B cell (primary cell): ENCODE data around the gene OR10G4. TPM values are rescaled to one million over a fixed set of nuclear protein-coding genes. Genes with fewer than 3 reads are reported as not detected.

Experiments used
- ATAC-seq: fragments of 200-7000 bp; cut with Tn5 transposase; one replicate; pipeline ENCODE4 v1.10.0; 2021; ENCODE audit warnings: low read depth, mild to moderate bottlenecking, moderate number of reproducible peaks, moderate library complexity
- CTCF ChIA-PET: fragments of 350-600 bp; sonication (Branson Sonifier 250); formaldehyde crosslinking; loops from one replicate; lab custom pipeline; 2021; ENCODE audit warnings: antibody characterized with exemption, inconsistent platforms; lab: Charles Lee
- POLR2A ChIA-PET: fragments of 350-600 bp; sonication (Branson Sonifier 250); formaldehyde crosslinking; loops from one replicate; lab custom pipeline; 2021; ENCODE audit warnings: antibody characterized with exemption; lab: Charles Lee
- DNase-seq: peaks from one replicate; pipeline ENCODE4 v3.0.0; 2013
- H2AFZ ChIP-seq: 2 replicates; pipeline ENCODE4 v1.6.1; 2012; ENCODE audit warnings: mild to moderate bottlenecking, low read depth, low read length; ENCODE audit not compliant: insufficient read depth, poor library complexity, severe bottlenecking
- H3K27ac ChIP-seq, 2 donors: 1 replicate in 1 of 2; 2 replicates in 1 of 2; pipeline ENCODE4 v1.5.1; 2012 to 2013; ENCODE audit warnings: low read length in 2 of 2, mild to moderate bottlenecking in 2 of 2, moderate library complexity in 1 of 2
- H3K27me3 ChIP-seq, 4 experiments: fragments of 200-600 bp in 1 of 4; sonication (generic) in 1 of 4; replicated peaks in 1 of 4; 1 replicate in 2 of 4; 2 replicates in 2 of 4; pipeline versions ENCODE4 v1.6.1 to v1.7.0; 2013 to 2016; ENCODE audit warnings: low read length in 3 of 4, mild to moderate bottlenecking in 2 of 4, mixed read lengths in 1 of 4, moderate library complexity in 1 of 4; ENCODE audit not compliant: insufficient read depth in 4 of 4, control insufficient read depth in 3 of 4; ENCODE audit errors: control extremely low read depth in 1 of 4
- H3K36me3 ChIP-seq, 2 experiments: replicated peaks in 1 of 2; 1 replicate in 1 of 2; 2 replicates in 1 of 2; pipeline versions ENCODE4 v1.6.1 to v1.7.1; 2013; ENCODE audit warnings: low read length in 1 of 2; ENCODE audit not compliant: insufficient read depth in 2 of 2, control insufficient read depth in 1 of 2; ENCODE audit errors: control extremely low read depth in 1 of 2, extremely low read depth in 1 of 2
- H3K4me1 ChIP-seq, 2 donors: fragments of 200-600 bp in 1 of 2; sonication (generic) in 1 of 2; 1 replicate in 1 of 2; 2 replicates in 1 of 2; pipeline versions ENCODE4 v1.5.1 to v1.6.1; 2013 to 2017; ENCODE audit warnings: low read length in 2 of 2; ENCODE audit not compliant: control insufficient read depth in 2 of 2, insufficient read depth in 2 of 2
- H3K4me2 ChIP-seq: replicated peaks from 2 replicates; pipeline ENCODE3; 2012; ENCODE audit warnings: mild to moderate bottlenecking, low read depth, low read length; ENCODE audit not compliant: poor library complexity, severe bottlenecking
- H3K4me3 ChIP-seq, 5 experiments: fragments of 200-600 bp in 1 of 5; sonication (generic) in 1 of 5; 1 replicate in 3 of 5; 2 replicates in 2 of 5; pipeline versions ENCODE4 v1.5.1 to v1.7.0; 2011 to 2016; ENCODE audit warnings: low read length in 4 of 5, mild to moderate bottlenecking in 4 of 5, low read depth in 2 of 5, control low read depth in 1 of 5, moderate library complexity in 1 of 5; ENCODE audit not compliant: insufficient read depth in 1 of 5; ENCODE audit errors: control extremely low read depth in 1 of 5, extremely low read depth in 1 of 5
- H3K79me2 ChIP-seq: fragments of 200-600 bp; sonication (generic); one replicate; pipeline ENCODE4 v1.6.0; 2016; ENCODE audit warnings: low read length; ENCODE audit not compliant: control insufficient read depth, insufficient read depth
- H3K9ac ChIP-seq: fragments of 200-600 bp; sonication (generic); 2 replicates; pipeline ENCODE4 v1.6.1; 2017; ENCODE audit warnings: mild to moderate bottlenecking, low read length, moderate library complexity
- H3K9me3 ChIP-seq, 3 donors: one replicate each; pipeline versions ENCODE4 v1.6.1 to v1.7.1; 2013; ENCODE audit warnings: low read length in 2 of 3; ENCODE audit not compliant: control insufficient read depth in 2 of 3, insufficient read depth in 1 of 3; ENCODE audit errors: control extremely low read depth in 1 of 3
- H4K20me1 ChIP-seq: 2 replicates; pipeline ENCODE4 v1.6.0; 2012; ENCODE audit warnings: mild to moderate bottlenecking, low read length; ENCODE audit not compliant: insufficient read depth, control insufficient read depth, poor library complexity, severe bottlenecking
- H3K27ac Mint-ChIP-seq: one replicate; pipeline ENCODE4 v1.8.0; 2021; ENCODE audit warnings: mixed read lengths
- H3K27me3 Mint-ChIP-seq: one replicate; pipeline ENCODE4 v1.8.0; 2021; ENCODE audit warnings: mixed read lengths
- H3K4me1 Mint-ChIP-seq: one replicate; pipeline ENCODE4 v1.8.0; 2021; ENCODE audit warnings: mixed read lengths
- H3K4me3 Mint-ChIP-seq: one replicate; pipeline ENCODE4 v1.8.0; 2021; ENCODE audit warnings: mixed read lengths
- H3K9me3 Mint-ChIP-seq: one replicate; pipeline ENCODE4 v1.8.0; 2022; ENCODE audit warnings: mixed read lengths; ENCODE audit not compliant: insufficient read depth
- CTCF ChIP-seq: fragments of 200-600 bp; IDR thresholded peaks from one replicate; pipeline ENCODE4 v1.8.0; 2022; ENCODE audit warnings: antibody characterized with exemption, mild to moderate bottlenecking
- EZH2 ChIP-seq: IDR thresholded peaks from 2 replicates; pipeline ENCODE4 v1.6.1; 2012; ENCODE audit warnings: borderline replicate concordance, low read depth, mild to moderate bottlenecking, moderate library complexity, low read length; ENCODE audit not compliant: insufficient read depth, poor library complexity, severe bottlenecking
- WGBS: methylation state at CpG from one replicate; pipeline ENCODE4 v1.1.5; 2013; ENCODE audit warnings: missing lambda C conversion rate; ENCODE audit not compliant: insufficient coverage; 5-methylcytosine and 5-hydroxymethylcytosine counted together
- intact Hi-C: fragments of 100-400 bp; cut with micrococcal nuclease; formaldehyde crosslinking; loops from one replicate; pipeline ENCODE4 v1.10.0; 2022
- polyA plus RNA-seq: library from polyadenylated mRNA; depleted of rRNA; stranded (reverse); fragments of >200 nt; gene quantifications from 2 replicates; pipeline ENCODE4 v1.2.3, GENCODE V29; 2012
- total RNA-seq, 2 donors: library from RNA; stranded (reverse); fragments of 120-200 nt in 1 of 2; gene quantifications; 1 replicate in 1 of 2; 2 replicates in 1 of 2; pipeline versions ENCODE4 v1.2.3 to v1.2.4, GENCODE V29; 2013 to 2022

The OR10G4 gene
- total and polyA plus RNA-seq, 2 donors (not counting 1 experiment from before 2014, with no cell fraction given) = not detected

GRCh38 chr11:123976770-123977560 is 35.8 kb upstream of the OR10G4 start:
- no peak overlapping the region for H3K4me2 ChIP-seq
- Mint-ChIP-seq H3K4me1 (no peaks in the 10 kb centered on the region), H3K27me3 (peaks cover 5% of the 10 kb centered on the region), H3K27ac (no peak overlapping the region), H3K9me3 (no peaks in the 10 kb centered on the region), H3K4me3 (no peak overlapping the region)
- no peaks in the 10 kb centered on the region for H3K79me2 ChIP-seq
- no peak overlapping the region for H3K9ac ChIP-seq
- no peaks in the 10 kb centered on the region for H3K36me3 ChIP-seq
- H3K27me3 ChIP-seq = no peaks in the 10 kb centered on the region
- no peak overlapping the region for H2AFZ ChIP-seq
- peaks cover 0 to 11% (median 0%) of the 10 kb centered on the region in 3 donors for H3K9me3 ChIP-seq
- no peak for TF ChIP-seq EZH2
- no peak for TF ChIP-seq CTCF
- H3K4me3 ChIP-seq = no peak overlapping the region
- 90% methylated on average over 17 of the region's 18 CpGs for WGBS
- ChIA-PET CTCF (no interaction called here), POLR2A (no interaction called here)
- H3K27ac ChIP-seq = no peak overlapping the region
- H3K4me1 ChIP-seq = no peaks in the 10 kb centered on the region
- no peak for ATAC-seq
- intact Hi-C loops = no loop called here
- no peaks in the 10 kb centered on the region for H4K20me1 ChIP-seq
- DNase-seq = no peak

- TF ChIP-seq EZH2 (no peak), CTCF (no peak)
- ChIA-PET POLR2A (no interaction called here), CTCF (no interaction called here)
- Histone ChIP-seq H3K9me3 (peaks cover 0 to 11% (median 0%) of the 10 kb centered on the region in 3 donors), H3K4me1 (no peaks in the 10 kb centered on the region), H2AFZ (no peak within 1 kb of the TSS), H3K9ac (no peak within 1 kb of the TSS), H3K36me3 (no peaks in the 10 kb centered on the region), H3K27me3 (no peaks in the 10 kb centered on the region), H3K4me3 (no peak within 1 kb of the TSS), H3K27ac (no peak within 1 kb of the TSS), H3K4me2 (no peak within 1 kb of the TSS), H3K79me2 (no peaks in the 10 kb centered on the region), H4K20me1 (no peaks in the 10 kb centered on the region)
- H3K9me3 Mint-ChIP-seq = no peaks in the 10 kb centered on the region
- DNase-seq = no peak
- intact Hi-C loops = no loop called here
- H3K27ac Mint-ChIP-seq = no peak within 1 kb of the TSS
- ATAC-seq = no peak
- H3K4me3 Mint-ChIP-seq = no peak within 1 kb of the TSS
- H3K27me3 Mint-ChIP-seq = peaks cover 5% of the 10 kb centered on the region
- no peaks in the 10 kb centered on the region for H3K4me1 Mint-ChIP-seq
Observed at GRCh38 chr11:123977731-123978347, 35.0 kb upstream of the OR10G4 start, which contains the start of gene OR10S1. OR10S1 (minus strand) TSS chr11:123977781; CDS start chr11:123977664, 117 bp downstream.
